ENCODE measurements around the gene PXYLP1. TPM values are rescaled to one million over a fixed set of nuclear protein-coding genes. Genes with fewer than 3 reads are reported as not detected.

PXYLP1 gene
- total RNA-seq, 2 donors from 2014 or later, result 7.5 to 14.5 TPM

DNA sequence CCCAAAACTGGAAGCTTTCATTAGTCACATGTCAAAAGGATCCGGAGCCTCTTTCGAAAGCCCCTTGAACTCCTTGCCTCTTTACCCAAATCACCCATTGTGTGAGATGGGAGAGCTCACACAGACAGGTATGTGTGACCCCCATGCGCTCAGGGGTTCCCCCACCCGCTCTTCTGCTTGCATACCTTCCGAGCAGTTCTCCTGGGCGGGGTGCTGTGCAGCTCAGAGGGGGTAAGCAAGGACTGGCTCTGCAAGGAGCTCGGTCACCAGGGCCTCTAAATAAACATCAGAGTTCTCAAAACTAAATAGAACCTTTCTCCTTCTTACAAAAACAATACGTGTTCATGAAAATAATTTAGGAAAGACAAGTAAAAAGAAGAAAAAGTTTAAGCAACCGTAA is 55.7 kb downstream of the PXYLP1 start:
- Histone ChIP-seq H3K36me3 (peaks cover 14% of the 10 kb centered on the region), H3K27ac (no peak overlapping the region), H3K4me3 (no peak overlapping the region), H3K4me1 (peaks cover 0 to 11% of the 10 kb centered on the region in 2 donors), H3K27me3 (no peaks in the 10 kb centered on the region), H3K9me3 (no peaks in the 10 kb centered on the region)
- peak; percentile 5 for DNase-seq (ENCODE audit: low spot score)
- TF ChIP-seq CTCF (IDR thresholded peaks at IDR 0.05), result no peak

- Histone ChIP-seq H3K36me3 (peaks cover 14% of the 10 kb centered on the region), H3K27ac (no peak overlapping the region), H3K4me1 (peaks cover 0 to 23% of the 10 kb centered on the region in 2 donors), H3K9me3 (no peaks in the 10 kb centered on the region), H3K4me3 (no peak overlapping the region), H3K27me3 (no peaks in the 10 kb centered on the region)
- no peak for TF ChIP-seq CTCF (IDR thresholded peaks at IDR 0.05)
- DNase-seq (ENCODE audit: low spot score), result peak; percentile 9
These were observed 56.8 kb downstream of the PXYLP1 start for GRCh38 chr3:141288336-141288990.

GRCh38 chr3:141289228-141289772 is 57.7 kb downstream of the PXYLP1 start:
- Histone ChIP-seq H3K4me1 (peaks cover 0 to 27% of the 10 kb centered on the region in 2 donors), H3K4me3 (no peak overlapping the region), H3K27ac (no peak overlapping the region), H3K9me3 (no peaks in the 10 kb centered on the region), H3K27me3 (no peaks in the 10 kb centered on the region), H3K36me3 (peaks cover 14% of the 10 kb centered on the region)
- peak; percentile 5 for DNase-seq (ENCODE audit: low spot score)
- no peak for TF ChIP-seq CTCF (IDR thresholded peaks at IDR 0.05)

GRCh38 chr3:141291559-141292355 is 60.1 kb downstream of the PXYLP1 start:
- peak overlapping the region; percentile 1 to 17 for H3K27ac ChIP-seq
- no peaks in the 10 kb centered on the region for H3K27me3 ChIP-seq
- TF ChIP-seq CTCF (IDR thresholded peaks at IDR 0.05), result no peak
- H3K9me3 ChIP-seq, result no peaks in the 10 kb centered on the region
- H3K4me1 ChIP-seq, result peaks cover 0 to 32% of the 10 kb centered on the region in 2 donors
- DNase-seq (ENCODE audit: low spot score), result peak; percentile 56
- no peak overlapping the region for H3K4me3 ChIP-seq
- peaks cover 14% of the 10 kb centered on the region for H3K36me3 ChIP-seq

DNA sequence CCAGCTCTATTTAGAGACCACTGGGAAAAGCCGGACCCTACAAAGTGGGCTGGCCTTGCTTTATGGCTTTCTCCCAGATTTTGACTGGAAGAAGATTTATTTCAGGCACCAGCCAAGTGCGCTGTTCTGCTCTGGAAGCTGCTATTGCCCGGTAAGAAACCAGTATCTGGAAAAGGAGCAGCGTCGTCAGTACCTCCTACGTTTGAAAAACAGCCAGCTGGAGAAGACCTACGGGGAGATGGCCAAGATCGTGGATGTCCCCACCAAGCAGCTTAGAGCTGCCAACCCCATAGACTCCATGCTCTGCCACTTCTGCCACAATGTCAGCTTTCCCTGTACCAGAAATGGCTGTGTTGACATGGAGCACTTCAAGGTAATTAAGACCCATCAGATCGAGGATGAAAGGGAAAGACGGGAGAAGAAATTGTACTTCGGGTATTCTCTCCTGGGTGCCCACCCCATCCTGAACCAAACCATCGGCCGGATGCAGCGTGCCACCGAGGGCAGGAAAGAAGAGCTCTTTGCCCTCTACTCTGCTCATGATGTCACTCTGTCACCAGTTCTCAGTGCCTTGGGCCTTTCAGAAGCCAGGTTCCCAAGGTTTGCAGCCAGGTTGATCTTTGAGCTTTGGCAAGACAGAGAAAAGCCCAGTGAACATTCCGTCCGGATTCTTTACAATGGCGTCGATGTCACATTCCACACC is 60.9 kb downstream of the PXYLP1 start:
- no peaks in the 10 kb centered on the region for H3K9me3 ChIP-seq
- H3K4me1 ChIP-seq, result peaks cover 0 to 32% of the 10 kb centered on the region in 2 donors
- H3K27me3 ChIP-seq, result no peaks in the 10 kb centered on the region
- TF ChIP-seq CTCF (IDR thresholded peaks at IDR 0.05), result no peak
- peak; percentile 57 for DNase-seq (ENCODE audit: low spot score)
- no peak overlapping the region for H3K4me3 ChIP-seq
- peaks cover 12% of the 10 kb centered on the region for H3K36me3 ChIP-seq
- peak overlapping the region; percentile 1 to 17 for H3K27ac ChIP-seq
